Raji (cell line): Measurements from ENCODE around the gene HIC2.
"Not testable (repeated sequence)": the region's sequence is repeated elsewhere in the genome, so short reads cannot be mapped to it uniquely, and the experiment has no call there.

Experiments
- POLR2A ChIP-seq: IDR thresholded peaks from 2 replicates; pipeline ENCODE4 v1.6.1; 2011; ENCODE audit warnings: low read depth, low read length, control low read depth; ENCODE audit not compliant: insufficient read depth

HIC2 gene, protein sequence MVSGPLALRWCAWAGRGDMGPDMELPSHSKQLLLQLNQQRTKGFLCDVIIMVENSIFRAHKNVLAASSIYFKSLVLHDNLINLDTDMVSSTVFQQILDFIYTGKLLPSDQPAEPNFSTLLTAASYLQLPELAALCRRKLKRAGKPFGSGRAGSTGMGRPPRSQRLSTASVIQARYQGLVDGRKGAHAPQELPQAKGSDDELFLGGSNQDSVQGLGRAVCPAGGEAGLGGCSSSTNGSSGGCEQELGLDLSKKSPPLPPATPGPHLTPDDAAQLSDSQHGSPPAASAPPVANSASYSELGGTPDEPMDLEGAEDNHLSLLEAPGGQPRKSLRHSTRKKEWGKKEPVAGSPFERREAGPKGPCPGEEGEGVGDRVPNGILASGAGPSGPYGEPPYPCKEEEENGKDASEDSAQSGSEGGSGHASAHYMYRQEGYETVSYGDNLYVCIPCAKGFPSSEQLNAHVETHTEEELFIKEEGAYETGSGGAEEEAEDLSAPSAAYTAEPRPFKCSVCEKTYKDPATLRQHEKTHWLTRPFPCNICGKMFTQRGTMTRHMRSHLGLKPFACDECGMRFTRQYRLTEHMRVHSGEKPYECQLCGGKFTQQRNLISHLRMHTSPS

GRCh38 chr22:21417227-21417746 is at the start of gene HIC2:
Gene HIC2 (plus strand): TSS chr22:21417371. CDS start chr22:21442832, 25,461 bp downstream.
- TF ChIP-seq POLR2A, result not testable (repeated sequence)

- TF ChIP-seq POLR2A, result not testable (repeated sequence)
Measured at GRCh38 chr22:21383701-21384467, 33.3 kb upstream of the HIC2 start, which contains the start of gene RIMBP3B. Gene RIMBP3B (plus strand): TSS chr22:21383751. CDS start chr22:21383859, 108 bp downstream.

DNA sequence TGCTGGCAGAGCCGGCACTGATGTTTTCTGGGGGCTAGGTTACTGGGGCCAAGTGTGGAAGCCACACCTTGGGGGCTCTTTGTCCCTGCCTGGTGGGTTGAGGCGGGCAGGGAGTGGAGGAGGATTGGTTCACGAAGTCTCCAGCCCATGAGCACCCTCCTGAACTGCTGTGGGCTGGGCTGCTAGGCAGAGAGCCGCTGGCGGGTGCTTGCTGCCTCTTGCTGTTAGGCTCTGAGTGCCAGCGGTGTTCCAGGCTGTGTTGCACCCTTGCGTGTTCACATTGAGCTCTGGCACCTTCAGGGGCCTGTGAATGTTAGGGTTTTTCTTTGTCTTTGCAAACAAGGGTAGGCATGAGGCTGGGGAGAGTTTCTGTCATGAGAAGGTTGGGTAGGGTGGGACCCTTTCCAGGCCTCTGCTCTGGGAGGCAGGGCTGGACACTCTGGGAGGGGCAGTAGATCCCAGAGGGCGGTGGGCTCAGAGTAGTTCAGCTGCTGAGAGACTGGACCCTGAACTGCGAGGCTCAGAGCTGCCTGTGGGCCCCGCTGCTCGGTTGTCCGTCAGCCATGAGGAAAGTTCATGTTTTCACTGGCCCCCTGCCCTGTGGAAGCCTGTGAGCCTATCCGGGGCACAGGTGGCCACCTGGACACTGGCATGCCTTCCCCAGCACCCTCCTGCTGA is 26.0 kb downstream of the HIC2 start:
- TF ChIP-seq POLR2A, result no peak

GRCh38 chr22:21443735-21444421 is 26.7 kb downstream of the HIC2 start:
- no peak for TF ChIP-seq POLR2A

GRCh38 chr22:21444701-21445436 is 27.7 kb downstream of the HIC2 start:
- no peak for TF ChIP-seq POLR2A

DNA sequence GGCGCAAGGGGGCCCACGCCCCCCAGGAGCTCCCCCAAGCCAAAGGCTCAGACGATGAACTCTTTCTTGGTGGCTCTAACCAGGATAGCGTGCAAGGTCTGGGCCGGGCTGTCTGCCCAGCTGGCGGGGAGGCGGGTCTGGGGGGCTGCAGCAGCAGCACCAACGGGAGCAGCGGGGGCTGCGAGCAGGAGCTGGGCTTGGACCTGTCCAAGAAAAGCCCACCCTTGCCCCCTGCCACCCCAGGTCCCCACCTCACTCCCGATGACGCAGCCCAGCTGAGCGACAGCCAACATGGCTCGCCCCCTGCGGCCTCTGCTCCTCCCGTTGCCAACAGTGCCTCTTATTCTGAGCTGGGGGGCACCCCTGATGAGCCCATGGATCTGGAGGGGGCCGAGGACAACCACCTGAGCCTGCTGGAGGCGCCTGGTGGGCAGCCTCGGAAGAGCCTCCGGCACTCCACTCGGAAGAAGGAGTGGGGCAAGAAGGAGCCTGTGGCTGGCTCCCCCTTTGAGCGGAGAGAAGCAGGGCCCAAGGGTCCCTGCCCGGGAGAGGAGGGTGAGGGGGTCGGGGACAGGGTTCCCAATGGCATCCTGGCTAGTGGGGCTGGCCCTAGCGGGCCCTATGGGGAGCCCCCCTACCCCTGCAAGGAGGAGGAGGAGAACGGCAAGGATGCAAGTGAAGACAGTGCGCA is 28.4 kb downstream of the HIC2 start:
- TF ChIP-seq POLR2A, result no peak

- no peak for TF ChIP-seq POLR2A
Measured at GRCh38 chr22:21446128-21446826, 29.1 kb downstream of the HIC2 start.

DNA sequence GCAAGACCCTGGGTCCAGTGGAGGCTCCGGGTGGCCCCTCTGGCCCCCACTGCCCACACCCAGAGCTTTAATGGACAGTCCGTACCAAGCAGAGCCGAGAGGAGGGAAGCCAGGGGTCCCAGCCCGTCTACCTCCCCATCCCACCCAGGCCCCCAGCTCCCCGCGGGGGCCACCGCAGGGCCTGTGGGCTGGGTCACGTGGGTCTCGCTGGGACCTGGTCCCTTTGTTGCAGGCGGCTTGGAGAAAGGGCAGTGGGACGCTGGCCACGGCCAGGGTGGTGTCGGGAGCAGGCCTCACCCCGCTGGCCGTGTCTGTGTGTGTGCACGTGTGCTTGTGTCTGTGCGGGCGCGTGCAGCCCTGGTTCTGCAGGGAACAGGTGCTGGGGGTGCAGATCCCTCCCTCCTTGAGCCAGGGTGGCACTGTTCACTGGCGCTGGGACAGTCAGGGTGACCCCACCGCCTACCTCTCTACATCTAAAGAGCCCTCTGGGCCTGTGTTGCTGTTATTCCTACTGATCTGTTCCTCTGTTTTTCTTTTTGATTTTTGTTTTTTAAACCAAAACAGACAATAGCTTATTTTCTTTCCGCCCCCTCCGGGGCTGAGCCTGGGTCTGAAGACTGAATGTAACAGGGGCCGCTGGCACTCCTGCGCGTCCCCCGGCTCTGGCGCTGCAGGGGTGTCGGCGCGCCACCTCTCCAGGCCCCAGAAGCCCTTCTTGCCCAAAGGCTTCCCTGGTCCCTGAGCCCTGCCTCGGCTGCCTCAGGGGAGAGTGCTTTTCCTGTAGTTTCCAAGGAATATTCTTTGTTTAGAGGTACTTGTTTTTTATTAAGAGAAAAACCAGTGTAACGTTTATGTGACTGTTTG is 29.9 kb downstream of the HIC2 start:
- no peak for TF ChIP-seq POLR2A

DNA sequence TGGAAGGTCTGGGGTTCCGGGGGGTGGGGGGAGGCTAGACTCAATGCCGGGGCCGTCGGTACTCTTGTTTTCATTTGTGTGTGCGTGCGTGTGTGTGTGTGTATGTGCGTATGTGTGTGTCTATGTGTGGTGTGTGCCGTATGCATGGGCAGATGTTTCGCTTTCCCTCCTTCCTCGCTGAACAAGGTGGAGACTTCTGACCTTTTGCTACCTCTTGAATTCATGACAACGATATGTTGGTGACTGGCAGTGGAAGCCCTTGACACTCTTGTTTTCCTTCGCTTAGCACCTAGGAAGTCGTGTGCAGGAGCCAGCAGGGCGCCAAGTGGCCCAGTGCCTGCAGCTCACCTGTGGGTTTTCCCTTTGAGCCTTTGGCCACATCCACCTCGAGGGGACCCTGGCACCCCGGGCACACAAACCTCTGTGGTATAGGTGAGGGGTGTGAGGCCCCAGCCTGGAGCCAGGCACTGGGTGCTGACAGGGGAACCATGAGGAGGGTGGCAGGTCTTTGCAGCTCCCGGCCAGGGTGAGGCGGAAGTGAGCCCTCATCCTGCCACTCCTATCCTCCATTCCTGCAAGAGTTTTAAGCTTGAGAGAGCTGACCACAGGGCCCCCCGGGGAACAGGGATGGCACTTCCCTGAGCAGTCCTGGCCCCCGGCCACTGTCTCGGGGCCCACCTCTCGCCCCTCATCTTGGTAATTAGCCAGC is 30.7 kb downstream of the HIC2 start:
- TF ChIP-seq POLR2A, result no peak

DNA sequence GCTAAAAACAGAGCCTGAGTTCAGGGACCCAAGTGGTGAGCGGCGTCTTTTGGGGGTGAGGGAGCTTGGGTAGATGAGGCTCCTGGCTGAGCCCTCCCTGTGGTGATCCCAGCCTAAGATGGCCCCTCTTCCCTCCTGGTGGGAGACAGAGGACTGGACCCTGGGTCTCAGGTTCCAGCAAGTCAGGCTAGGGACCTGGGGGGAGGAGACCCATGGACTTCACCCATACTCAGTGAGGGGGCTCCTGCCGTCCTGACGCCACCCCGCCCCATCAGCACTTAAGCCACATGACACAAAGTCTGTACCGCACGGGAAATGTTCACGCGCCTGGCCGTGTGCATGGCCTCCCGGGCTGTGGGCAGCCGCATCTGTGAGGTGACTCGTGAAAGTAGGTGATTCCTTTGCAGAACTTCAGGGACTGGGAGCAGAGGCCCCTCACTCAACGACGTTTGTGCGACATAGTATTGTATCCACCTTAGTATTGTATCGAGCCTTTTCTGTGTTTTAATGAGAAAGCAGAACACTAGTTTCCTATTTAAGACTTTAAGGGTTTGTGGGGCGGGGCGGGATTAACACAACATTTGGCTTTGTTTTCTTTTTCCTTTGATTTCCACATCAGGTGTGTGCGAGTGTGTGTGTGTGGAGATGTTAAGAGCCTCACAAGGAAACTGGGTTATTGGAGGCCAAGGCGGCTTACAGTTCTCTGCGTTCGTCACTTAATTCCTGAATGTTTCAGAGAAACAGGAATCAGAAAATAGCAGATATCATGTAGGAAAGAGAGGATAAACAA is 31.7 kb downstream of the HIC2 start:
- no peak for TF ChIP-seq POLR2A
